ENCODE measurements around the gene FAM25C. TPM values are rescaled to one million over a fixed set of nuclear protein-coding genes. Genes with fewer than 3 reads are reported as not detected.
"Not testable (repeated sequence)": the region's sequence is repeated elsewhere in the genome, so short reads cannot be mapped to it uniquely, and the experiment has no call there.

The FAM25C gene
- total and polyA plus RNA-seq, 2 experiments from 2014 or later: not detected

- peak; percentile 7 for DNase-seq (ENCODE audit: low spot score)
- not testable (repeated sequence) for H3K4me3 ChIP-seq; H3K79me2 ChIP-seq; H3K9me3 ChIP-seq (ENCODE audit: low read depth); H4K20me1 ChIP-seq (ENCODE audit: insufficient read depth, poor library complexity, severe bottlenecking); H2AFZ ChIP-seq; H3K4me2 ChIP-seq; H3K36me3 ChIP-seq (replicated peaks; ENCODE audit: insufficient read depth, low read depth); H3K9me2 ChIP-seq (replicated peaks; ENCODE audit: insufficient read depth); H3K27me3 ChIP-seq; H3K4me1 ChIP-seq (ENCODE audit: insufficient read depth)
- H3K27ac ChIP-seq: peak overlapping the region; percentile 78
- 69% methylated on average over 6 of the region's 16 CpGs for WGBS (ENCODE audit: low lambda C conversion rate, missing lambda C conversion rate)
Measured at GRCh38 chr10:47988718-47989541, 10.7 kb downstream of the FAM25C start.

GRCh38 chr10:47987952-47988351, 11.6 kb downstream of the FAM25C start:
- H3K9me2 ChIP-seq (replicated peaks; ENCODE audit: insufficient read depth); H3K27ac ChIP-seq; H3K4me1 ChIP-seq (ENCODE audit: insufficient read depth); H3K36me3 ChIP-seq (replicated peaks; ENCODE audit: insufficient read depth, low read depth); H3K79me2 ChIP-seq; H4K20me1 ChIP-seq (ENCODE audit: insufficient read depth, poor library complexity, severe bottlenecking); H3K4me3 ChIP-seq; H2AFZ ChIP-seq; H3K9me3 ChIP-seq (ENCODE audit: low read depth); H3K4me2 ChIP-seq; DNase-seq (ENCODE audit: low spot score); H3K27me3 ChIP-seq: not testable (repeated sequence)
- no CpG with 5 or more reads among the region's 6 CpGs for WGBS (ENCODE audit: low lambda C conversion rate, missing lambda C conversion rate)

DNA sequence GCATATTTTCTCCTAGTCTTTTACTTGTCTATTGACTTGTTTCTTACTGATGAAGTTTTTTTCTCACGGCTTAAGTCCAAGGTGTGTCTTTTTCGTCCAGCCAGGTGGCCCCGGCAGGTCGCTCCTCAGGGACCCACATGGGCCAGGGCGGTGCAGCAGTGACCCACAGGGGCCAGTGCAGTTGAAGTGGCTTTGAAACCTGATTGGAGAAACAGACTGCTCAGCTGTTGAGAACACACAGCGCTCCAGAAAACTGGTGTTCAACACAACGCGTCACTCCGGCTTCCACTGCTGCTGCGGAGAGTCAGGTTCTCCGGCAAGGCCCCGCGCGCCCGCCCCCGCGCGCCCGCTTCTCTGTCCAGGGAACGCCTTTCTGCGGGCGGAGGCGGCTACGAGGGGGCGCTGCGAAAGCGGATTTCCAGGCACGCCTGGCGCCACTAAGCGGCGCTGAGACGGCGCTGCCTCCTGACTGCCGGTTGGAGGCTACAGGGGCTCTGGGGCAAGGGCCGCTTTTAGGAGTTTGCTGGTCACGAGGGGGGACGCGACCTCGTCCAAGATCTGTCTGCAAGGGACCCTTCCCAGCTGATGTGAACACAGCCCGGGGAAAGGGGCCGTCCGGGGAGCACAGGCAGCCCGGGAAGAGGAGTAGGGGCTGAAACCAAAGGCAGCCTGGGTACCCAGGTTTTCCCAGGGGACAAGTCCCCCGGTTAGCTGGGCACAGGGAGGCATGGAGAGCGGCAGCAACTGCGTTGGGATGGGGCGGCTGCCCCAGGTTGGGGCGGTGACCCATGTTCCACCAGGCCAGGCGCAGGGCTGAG, 13.0 kb downstream of the FAM25C start:
- not testable (repeated sequence) for H3K9me2 ChIP-seq (replicated peaks; ENCODE audit: insufficient read depth); H4K20me1 ChIP-seq (ENCODE audit: insufficient read depth, poor library complexity, severe bottlenecking); H3K79me2 ChIP-seq; H3K36me3 ChIP-seq (replicated peaks; ENCODE audit: insufficient read depth, low read depth); H3K4me1 ChIP-seq (ENCODE audit: insufficient read depth); H2AFZ ChIP-seq; H3K27me3 ChIP-seq; H3K4me3 ChIP-seq; H3K9me3 ChIP-seq (ENCODE audit: low read depth); DNase-seq (ENCODE audit: low spot score)
- 16% methylated on average over 9 of the region's 49 CpGs for WGBS (ENCODE audit: low lambda C conversion rate, missing lambda C conversion rate)
- Histone ChIP-seq H3K4me2 (peak overlapping the region; percentile 54), H3K27ac (peak overlapping the region; percentile 53)

DNA sequence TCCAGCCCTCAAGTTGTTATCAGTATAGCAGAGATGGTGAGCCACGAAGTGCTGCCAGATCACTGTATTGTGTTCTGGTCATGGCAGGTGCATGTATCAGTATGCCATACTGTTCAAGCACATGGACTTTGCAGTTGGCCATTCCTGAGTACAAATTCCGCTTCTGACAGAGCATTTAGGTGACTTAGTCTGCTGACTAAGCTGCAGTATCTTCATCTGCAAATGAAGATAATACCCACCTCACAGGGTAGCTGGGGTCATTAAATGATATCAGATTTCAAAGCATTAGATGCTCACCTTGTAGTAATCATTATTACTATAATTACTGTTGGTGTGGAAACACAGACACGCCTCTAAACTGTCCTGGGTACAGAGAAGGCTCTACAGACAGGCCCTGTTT, 24.2 kb downstream of the FAM25C start:
- not testable (repeated sequence) for H4K20me1 ChIP-seq (ENCODE audit: insufficient read depth, poor library complexity, severe bottlenecking); H3K79me2 ChIP-seq; H2AFZ ChIP-seq; H3K4me1 ChIP-seq (ENCODE audit: insufficient read depth); H3K9me2 ChIP-seq (replicated peaks; ENCODE audit: insufficient read depth); H3K27ac ChIP-seq; DNase-seq (ENCODE audit: low spot score); H3K27me3 ChIP-seq; H3K36me3 ChIP-seq (replicated peaks; ENCODE audit: insufficient read depth, low read depth); H3K4me3 ChIP-seq; H3K9me3 ChIP-seq (ENCODE audit: low read depth); H3K4me2 ChIP-seq
- 91% methylated on average over 2 of the region's 3 CpGs for WGBS (ENCODE audit: low lambda C conversion rate, missing lambda C conversion rate)

- DNase-seq (ENCODE audit: low spot score); H3K79me2 ChIP-seq: not testable (repeated sequence)
Measured at GRCh38 chr10:47973131-47973530, 26.5 kb downstream of the FAM25C start.

DNA sequence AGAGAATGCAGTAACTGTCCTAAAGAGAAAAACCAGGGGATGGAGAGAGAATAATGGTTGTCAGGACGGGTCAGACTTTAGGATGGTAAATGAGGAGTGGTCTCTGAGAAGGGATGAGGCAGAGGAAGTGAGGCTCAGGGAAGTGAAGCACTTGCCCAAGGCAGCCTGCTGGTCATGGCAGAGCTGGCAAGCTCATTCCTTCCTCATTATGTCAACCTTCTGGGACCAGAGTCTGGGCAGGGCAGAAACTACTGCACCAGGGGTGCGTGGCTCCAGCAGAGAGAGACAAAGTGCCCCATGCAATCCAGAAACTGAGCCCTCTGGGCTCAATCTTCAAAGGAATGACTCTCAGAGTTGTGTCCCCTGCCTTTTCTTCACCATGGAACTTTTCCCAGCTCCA, 27.5 kb downstream of the FAM25C start:
- not testable (repeated sequence) for H3K9me3 ChIP-seq (ENCODE audit: low read depth); H3K9me2 ChIP-seq (replicated peaks; ENCODE audit: insufficient read depth); H3K4me1 ChIP-seq (ENCODE audit: insufficient read depth); H3K27ac ChIP-seq; H3K4me2 ChIP-seq; DNase-seq (ENCODE audit: low spot score); H3K27me3 ChIP-seq; H3K4me3 ChIP-seq; H4K20me1 ChIP-seq (ENCODE audit: insufficient read depth, poor library complexity, severe bottlenecking); H2AFZ ChIP-seq; H3K36me3 ChIP-seq (replicated peaks; ENCODE audit: insufficient read depth, low read depth); H3K79me2 ChIP-seq
- WGBS (ENCODE audit: low lambda C conversion rate, missing lambda C conversion rate): 100% methylated on average over 1 of the region's 2 CpGs

More at GRCh38 chr10:47973131-47973530, 26.5 kb downstream of the FAM25C start:
- H3K9me3 ChIP-seq (ENCODE audit: low read depth); H3K4me2 ChIP-seq; H3K36me3 ChIP-seq (replicated peaks; ENCODE audit: insufficient read depth, low read depth); H3K9me2 ChIP-seq (replicated peaks; ENCODE audit: insufficient read depth); H4K20me1 ChIP-seq (ENCODE audit: insufficient read depth, poor library complexity, severe bottlenecking); H3K27me3 ChIP-seq; H2AFZ ChIP-seq; H3K4me3 ChIP-seq; H3K4me1 ChIP-seq (ENCODE audit: insufficient read depth); H3K27ac ChIP-seq: not testable (repeated sequence)

DNA sequence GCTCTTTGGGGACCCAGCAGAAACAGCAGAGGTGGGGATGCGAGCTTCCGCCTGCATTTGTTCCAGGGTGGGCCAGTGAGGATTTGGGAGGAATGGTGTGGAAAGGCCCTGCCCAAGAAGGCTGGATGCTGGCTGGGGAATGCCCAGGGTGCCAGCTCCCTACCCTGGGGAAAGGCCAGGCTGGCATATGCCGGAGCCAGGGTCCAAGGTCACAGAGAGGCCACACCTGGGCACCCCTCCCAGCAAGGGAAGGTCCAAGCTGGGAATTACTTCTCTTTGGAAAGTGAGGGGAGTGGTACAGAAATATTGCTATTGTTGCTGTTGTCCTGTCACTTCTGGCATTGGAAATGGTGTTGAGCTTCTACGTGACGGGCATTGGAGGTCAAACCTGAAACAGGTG, 28.0 kb downstream of the FAM25C start:
- H3K27ac ChIP-seq; H2AFZ ChIP-seq; H3K4me1 ChIP-seq (ENCODE audit: insufficient read depth); H3K9me2 ChIP-seq (replicated peaks; ENCODE audit: insufficient read depth); DNase-seq (ENCODE audit: low spot score); H3K4me3 ChIP-seq; H3K9me3 ChIP-seq (ENCODE audit: low read depth); H3K36me3 ChIP-seq (replicated peaks; ENCODE audit: insufficient read depth, low read depth); H3K27me3 ChIP-seq; H4K20me1 ChIP-seq (ENCODE audit: insufficient read depth, poor library complexity, severe bottlenecking); H3K4me2 ChIP-seq; H3K79me2 ChIP-seq: not testable (repeated sequence)
- WGBS (ENCODE audit: low lambda C conversion rate, missing lambda C conversion rate): no CpG with 5 or more reads among the region's 5 CpGs

- H3K4me2 ChIP-seq; H4K20me1 ChIP-seq (ENCODE audit: insufficient read depth, poor library complexity, severe bottlenecking); H3K27me3 ChIP-seq; H3K27ac ChIP-seq; H3K36me3 ChIP-seq (replicated peaks; ENCODE audit: insufficient read depth, low read depth); H3K4me3 ChIP-seq; H3K4me1 ChIP-seq (ENCODE audit: insufficient read depth); H3K79me2 ChIP-seq; DNase-seq (ENCODE audit: low spot score); H3K9me2 ChIP-seq (replicated peaks; ENCODE audit: insufficient read depth); H2AFZ ChIP-seq; H3K9me3 ChIP-seq (ENCODE audit: low read depth): not testable (repeated sequence)
- WGBS (ENCODE audit: low lambda C conversion rate, missing lambda C conversion rate): 75% methylated on average over 3 of the region's 3 CpGs
Measured at GRCh38 chr10:47970047-47970446, 29.5 kb downstream of the FAM25C start.

- DNase-seq (ENCODE audit: low spot score); H3K9me3 ChIP-seq (ENCODE audit: low read depth); H3K9me2 ChIP-seq (replicated peaks; ENCODE audit: insufficient read depth); H4K20me1 ChIP-seq (ENCODE audit: insufficient read depth, poor library complexity, severe bottlenecking); H3K27me3 ChIP-seq; H3K4me3 ChIP-seq; H3K27ac ChIP-seq; H3K4me1 ChIP-seq (ENCODE audit: insufficient read depth); H3K36me3 ChIP-seq (replicated peaks; ENCODE audit: insufficient read depth, low read depth); H2AFZ ChIP-seq; H3K4me2 ChIP-seq; H3K79me2 ChIP-seq: not testable (repeated sequence)
- 80% methylated on average over 6 of the region's 6 CpGs for WGBS (ENCODE audit: low lambda C conversion rate, missing lambda C conversion rate)
Measured at GRCh38 chr10:47968988-47969387, 30.6 kb downstream of the FAM25C start.
